Activated CD8-positive, alpha-beta memory T cell treated with anti-CD3 and anti-CD28 coated beads for 48 hours (primary cell): ENCODE data around the gene RGR.

Experiments used
- DNase-seq, 3 experiments: peaks; one replicate each; pipeline ENCODE4 v3.0.0-alpha.2; 2020; ENCODE audit warnings: low read depth in 2 of 3, low spot score in 2 of 3

Gene RGR

GRCh38 chr10:84244651-84245270 lies at the start of gene RGR:
TSS of gene RGR (plus strand) at chr10:84245053. CDS start at chr10:84245091, 38 bp downstream.
- DNase-seq, result no peak

DNA sequence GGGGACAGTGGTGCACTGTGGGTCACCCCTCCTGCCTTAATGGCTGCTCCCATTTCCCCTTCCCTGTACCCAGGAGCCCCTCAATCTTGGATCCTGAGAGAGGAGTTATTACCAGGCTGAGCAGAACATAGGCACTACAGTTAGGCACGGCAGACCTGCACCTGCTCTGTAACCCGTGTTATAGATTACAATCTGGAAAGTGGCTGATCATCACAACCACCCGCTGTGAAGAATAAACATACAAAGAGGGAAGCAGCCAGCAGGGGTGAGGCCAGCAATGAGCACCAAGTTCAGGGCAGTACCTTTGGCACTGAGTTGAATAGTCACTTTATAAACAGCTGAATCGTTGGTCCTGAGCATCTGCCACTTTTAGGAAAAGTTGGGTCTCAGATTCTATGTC lies 48.8 kb upstream of the RGR start:
- no peak for DNase-seq

GRCh38 chr10:84196941-84197340 lies 47.9 kb upstream of the RGR start:
- no peak for DNase-seq

DNA sequence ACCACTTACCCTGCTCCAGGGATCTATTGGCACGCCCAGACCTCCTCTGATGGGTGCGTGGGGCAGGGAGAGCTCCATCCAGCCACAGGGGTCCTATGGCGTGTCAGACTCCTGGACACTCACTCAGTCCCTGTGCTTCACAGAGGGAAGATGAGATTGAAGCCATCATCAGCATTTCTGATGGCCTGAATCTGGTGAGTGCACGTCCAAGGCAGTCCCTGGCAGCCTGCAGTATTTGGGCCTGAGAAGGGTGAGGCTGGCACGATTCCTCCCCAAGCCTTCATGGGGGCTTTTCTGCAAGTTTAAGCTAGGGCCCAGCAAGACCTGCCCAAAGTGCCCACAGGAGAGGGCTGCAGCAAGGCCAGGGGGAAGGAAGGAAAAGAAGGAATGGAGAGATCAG lies 47.2 kb upstream of the RGR start:
- DNase-seq, result no peak

DNA sequence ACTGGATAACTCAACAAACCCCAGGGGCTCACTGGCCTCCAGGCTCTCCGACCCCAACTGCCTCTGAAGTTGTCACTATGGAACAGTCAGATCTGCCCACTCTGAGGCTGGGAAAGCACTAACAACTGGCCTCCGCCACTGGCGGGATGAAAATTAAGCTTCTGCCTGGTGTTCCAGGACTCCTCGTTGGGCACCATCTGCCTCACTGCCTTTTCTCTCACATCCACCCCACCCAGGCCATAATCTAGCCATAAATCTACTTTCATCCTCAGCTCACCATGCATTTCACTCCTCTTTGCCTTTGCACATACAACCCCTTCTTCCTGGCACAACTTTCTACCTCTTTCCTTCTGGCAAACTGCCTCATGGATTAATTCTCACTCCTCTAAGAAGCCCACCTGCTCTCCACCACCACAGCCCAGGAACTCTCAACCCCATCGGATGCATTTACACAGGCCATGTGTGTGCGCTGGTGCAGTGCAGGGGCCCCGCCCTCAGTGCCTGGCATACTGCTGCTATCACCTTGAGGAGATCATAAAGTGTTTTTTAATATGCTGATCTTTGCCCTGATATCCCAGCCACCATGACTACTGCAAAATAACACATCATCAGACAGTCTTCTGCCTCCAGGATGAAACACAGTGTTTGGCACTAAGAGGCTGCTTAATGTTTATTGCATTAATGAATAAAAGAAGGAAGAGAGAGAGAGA lies 46.5 kb upstream of the RGR start:
- DNase-seq, result no peak

DNA sequence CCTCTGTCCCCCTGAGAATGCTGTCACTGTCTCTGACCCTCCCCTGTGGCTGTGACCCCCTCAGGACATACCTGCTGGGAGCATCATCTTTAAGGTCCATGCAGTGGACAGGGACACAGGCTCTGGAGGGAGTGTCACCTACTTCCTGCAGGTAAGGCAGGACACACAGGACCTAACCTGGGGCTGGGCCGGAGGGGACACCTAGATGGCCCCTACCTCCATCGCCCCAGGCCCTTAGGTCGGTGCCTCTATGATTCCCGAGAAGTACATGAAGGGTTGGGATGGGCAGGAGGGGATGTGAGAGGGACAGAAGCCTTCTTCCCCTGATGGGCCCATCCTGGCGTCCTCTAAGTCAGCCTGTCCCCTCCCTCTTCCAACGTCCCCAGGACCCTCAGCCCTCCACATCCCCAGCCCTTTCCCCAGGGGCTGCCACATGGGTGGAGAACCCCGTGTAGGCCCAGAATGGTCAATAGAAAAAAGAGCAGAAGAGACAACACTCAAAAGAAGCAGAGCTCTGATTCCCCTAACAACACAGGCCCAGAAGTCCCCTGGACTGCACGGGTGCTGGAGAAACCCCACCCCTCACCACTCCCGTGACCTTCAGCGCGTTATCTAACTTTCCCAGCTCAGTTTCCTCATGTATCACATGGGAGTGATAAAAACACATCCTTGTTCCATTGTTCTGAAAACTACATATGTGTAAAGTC lies 44.2 kb upstream of the RGR start:
- DNase-seq, result no peak

GRCh38 chr10:84201244-84201606 lies 43.6 kb upstream of the RGR start:
- DNase-seq, result no peak

- no peak for DNase-seq
These were observed 43.2 kb upstream of the RGR start for GRCh38 chr10:84201682-84202081.

GRCh38 chr10:84202349-84202748 lies 42.5 kb upstream of the RGR start:
- DNase-seq, result no peak

- DNase-seq, result no peak
These were observed 40.7 kb upstream of the RGR start for GRCh38 chr10:84204122-84204521.

- no peak for DNase-seq
These were observed 40.2 kb upstream of the RGR start for GRCh38 chr10:84204610-84205009.

- DNase-seq, result peak; percentile 23 to 54 (median 40)
These were observed 39.6 kb upstream of the RGR start for GRCh38 chr10:84205049-84205852.

DNA sequence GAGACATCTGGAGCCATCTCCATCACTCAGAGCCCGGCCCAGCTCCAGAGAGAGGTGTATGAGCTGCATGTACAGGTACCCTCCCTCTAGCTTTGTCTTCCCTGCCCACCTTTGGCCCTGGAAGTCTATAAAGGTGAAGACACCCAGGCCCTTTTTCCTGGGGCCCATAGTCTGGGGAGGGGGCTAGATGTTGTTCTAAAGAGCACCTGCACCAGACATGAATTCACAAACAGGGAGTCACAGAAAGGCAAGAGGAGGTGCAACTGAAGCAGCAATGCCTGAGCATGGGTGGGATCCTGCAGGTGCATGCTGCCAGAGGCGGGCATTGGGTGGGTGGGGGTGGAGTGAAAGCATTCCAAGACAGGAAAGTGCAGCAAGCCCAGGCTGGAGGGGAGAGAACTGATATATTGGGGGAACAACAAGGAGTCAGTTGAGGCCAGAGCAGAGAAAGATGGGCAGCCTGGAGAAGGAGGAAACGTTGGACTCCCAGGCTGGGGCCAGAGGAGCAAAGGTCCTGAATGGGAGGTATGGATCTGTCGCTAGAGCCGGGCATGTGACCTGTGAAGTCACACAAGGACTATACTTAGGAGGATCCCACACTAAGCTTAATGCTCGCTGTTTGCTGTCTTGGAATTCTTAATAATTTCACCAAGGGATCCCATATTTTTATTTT lies 38.9 kb upstream of the RGR start:
- no peak for DNase-seq

DNA sequence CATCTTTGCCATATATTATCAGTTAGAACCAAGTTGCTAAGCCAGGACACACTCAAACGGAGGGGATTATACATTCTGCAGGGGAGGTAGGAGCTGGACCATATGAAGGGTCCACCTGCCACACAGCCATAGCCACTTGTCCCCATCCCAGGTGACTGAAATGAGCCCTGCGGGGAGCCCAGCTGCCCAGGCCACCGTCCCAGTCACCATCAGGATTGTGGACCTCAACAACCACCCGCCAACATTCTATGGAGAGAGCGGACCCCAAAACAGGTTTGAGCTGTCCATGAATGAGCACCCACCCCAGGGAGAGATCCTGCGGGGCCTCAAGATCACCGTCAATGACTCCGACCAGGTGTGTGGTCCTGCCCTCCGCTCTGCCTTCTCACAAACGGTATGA lies 36.8 kb upstream of the RGR start:
- DNase-seq, result no peak

DNA sequence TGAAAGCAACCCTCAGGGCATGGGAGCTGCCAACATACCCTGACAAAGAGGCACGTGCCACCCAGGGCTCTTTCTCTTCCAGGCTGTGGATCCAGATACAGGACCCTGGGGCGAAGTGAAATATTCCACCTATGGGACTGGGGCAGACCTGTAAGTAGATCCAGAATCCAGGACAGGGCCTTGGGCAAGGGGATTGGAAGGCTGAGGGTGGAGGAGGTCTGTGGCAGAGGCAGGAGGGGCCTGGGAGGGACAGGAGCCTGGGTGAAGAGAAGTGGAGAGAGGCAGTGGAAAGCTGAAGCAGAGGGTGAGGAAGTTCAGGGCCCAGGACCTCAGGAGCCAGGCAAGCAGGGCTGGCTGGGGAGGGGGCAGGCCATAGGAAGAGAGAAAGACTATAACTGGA lies 33.3 kb upstream of the RGR start:
- DNase-seq, result no peak

DNA sequence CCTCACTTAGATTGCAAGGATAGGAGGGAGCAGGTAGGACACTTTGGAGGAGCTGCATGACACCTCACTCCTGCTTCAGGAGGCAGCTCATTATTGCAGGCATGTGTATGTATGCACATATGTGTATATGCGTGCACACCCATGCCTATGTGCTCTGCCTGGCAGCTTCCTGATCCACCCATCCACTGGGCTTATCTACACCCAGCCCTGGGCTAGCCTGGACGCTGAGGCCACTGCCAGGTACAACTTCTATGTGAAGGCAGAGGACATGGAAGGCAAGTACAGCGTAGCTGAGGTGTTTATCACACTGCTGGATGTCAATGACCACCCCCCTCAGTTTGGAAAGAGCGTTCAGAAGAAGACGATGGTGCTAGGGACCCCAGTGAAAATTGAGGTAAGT lies 32.8 kb upstream of the RGR start:
- no peak for DNase-seq

- DNase-seq, result no peak
These were observed 31.8 kb upstream of the RGR start for GRCh38 chr10:84213076-84213475.

- DNase-seq, result no peak
These were observed 30.7 kb upstream of the RGR start for GRCh38 chr10:84214046-84214572.

GRCh38 chr10:84214612-84215235 lies 30.1 kb upstream of the RGR start:
- DNase-seq, result peak in 1 of 3 experiments; percentile 20

GRCh38 chr10:84216834-84217233 lies 28.0 kb upstream of the RGR start:
- DNase-seq, result no peak
